ENCODE measurements around the gene CDK2AP2. TPM values are rescaled to one million over a fixed set of nuclear protein-coding genes. Genes with fewer than 3 reads are reported as not detected.
A peak's percentile ranks its signal among the peaks of the same experiment; 100 is the strongest.
"Not testable (repeated sequence)": the region's sequence is repeated elsewhere in the genome, so short reads cannot be mapped to it uniquely, and the experiment has no call there.

Gene CDK2AP2
- total RNA-seq, 2 donors from 2014 or later, result 56.7 to 59.4 TPM

GRCh38 chr11:67468056-67468455 is 39.9 kb downstream of the CDK2AP2 start:
- peak; percentile 59 to 73 (median 72) for TF ChIP-seq POLR2A (IDR thresholded peaks at IDR 0.05)
- TF ChIP-seq, protein P1, sequence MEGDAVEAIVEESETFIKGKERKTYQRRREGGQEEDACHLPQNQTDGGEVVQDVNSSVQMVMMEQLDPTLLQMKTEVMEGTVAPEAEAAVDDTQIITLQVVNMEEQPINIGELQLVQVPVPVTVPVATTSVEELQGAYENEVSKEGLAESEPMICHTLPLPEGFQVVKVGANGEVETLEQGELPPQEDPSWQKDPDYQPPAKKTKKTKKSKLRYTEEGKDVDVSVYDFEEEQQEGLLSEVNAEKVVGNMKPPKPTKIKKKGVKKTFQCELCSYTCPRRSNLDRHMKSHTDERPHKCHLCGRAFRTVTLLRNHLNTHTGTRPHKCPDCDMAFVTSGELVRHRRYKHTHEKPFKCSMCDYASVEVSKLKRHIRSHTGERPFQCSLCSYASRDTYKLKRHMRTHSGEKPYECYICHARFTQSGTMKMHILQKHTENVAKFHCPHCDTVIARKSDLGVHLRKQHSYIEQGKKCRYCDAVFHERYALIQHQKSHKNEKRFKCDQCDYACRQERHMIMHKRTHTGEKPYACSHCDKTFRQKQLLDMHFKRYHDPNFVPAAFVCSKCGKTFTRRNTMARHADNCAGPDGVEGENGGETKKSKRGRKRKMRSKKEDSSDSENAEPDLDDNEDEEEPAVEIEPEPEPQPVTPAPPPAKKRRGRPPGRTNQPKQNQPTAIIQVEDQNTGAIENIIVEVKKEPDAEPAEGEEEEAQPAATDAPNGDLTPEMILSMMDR (IDR thresholded peaks at IDR 0.05), result no peak
- DNase-seq, result peak; percentile 94 to 98 (median 96)
- Histone ChIP-seq H3K4me3 (peak overlapping the region; percentile 85 to 89), H3K27me3 (no peaks in the 10 kb centered on the region), H3K4me1 (peaks cover 57% of the 10 kb centered on the region), H3K27ac (peak overlapping the region; percentile 82 to 93 (median 87)), H3K9me3 (no peaks in the 10 kb centered on the region), H3K36me3 (replicated peaks in 1 of 2; ENCODE audit: insufficient read depth in 1 of 2, low read depth in 2 of 2) (no peaks in the 10 kb centered on the region)
- intact Hi-C loops (cut with DNase I), result no loop called here
- ATAC-seq, result peak; percentile 69
- WGBS, 2 donors, result 9 to 12% methylated on average over 5 of the region's 5 CpGs

DNA sequence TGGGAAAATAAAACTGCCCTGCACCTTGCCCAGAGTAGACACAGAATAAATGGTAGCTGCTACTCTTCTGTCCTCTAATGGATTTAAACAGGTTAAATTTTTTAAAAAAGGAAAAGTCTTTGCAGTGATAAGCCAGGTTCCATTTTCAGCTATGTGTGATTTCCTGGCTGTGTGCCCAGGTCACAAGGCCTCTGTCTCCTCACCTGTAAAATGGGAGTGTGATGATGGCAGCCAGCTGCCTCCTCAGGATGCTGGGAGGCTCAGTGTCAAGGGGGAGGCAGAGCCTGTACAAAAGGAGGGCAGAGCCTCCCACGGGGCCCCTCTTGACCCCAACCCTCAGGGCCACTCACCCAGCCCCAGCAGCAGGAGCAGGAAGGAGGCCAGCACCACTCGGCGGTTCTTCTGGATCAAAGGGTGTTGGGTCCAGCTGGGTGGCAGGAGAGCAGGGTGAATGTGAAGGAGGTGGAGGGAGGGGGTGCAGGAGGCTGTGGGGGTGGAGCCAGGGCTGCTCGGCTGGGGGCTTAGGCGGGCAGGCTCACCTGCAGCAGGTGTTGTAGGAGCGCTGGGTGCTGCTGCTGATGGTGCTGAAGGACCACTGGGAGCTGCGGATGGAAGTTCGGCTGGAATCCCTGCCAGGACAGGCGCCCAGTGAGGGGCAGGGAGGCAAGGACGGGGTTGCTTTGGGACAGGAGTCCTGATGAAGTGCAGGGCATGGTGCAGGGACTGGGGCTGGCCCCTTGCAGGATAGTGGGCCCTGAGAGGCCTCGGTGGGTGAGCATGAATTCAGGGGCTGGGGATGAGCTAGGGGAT is 40.8 kb downstream of the CDK2AP2 start:
- DNase-seq (no peak), ATAC-seq (no peak)
- TF ChIP-seq, protein P1 (IDR thresholded peaks at IDR 0.05), result no peak
- TF ChIP-seq POLR2A (IDR thresholded peaks at IDR 0.05), result no peak
- intact Hi-C loops (cut with DNase I), result no loop called here
- no peaks in the 10 kb centered on the region for H3K27me3 ChIP-seq
- peaks cover 57% of the 10 kb centered on the region for H3K4me1 ChIP-seq
- WGBS, 2 donors, result 18 to 33% methylated on average over 6 to 11 of the region's 11 CpGs
- no peaks in the 10 kb centered on the region for H3K9me3 ChIP-seq
- no peaks in the 10 kb centered on the region for H3K36me3 ChIP-seq (replicated peaks in 1 of 2; ENCODE audit: insufficient read depth in 1 of 2, low read depth in 2 of 2)
- peak overlapping the region; percentile 82 to 93 (median 87) for H3K27ac ChIP-seq
- peak overlapping the region in 1 of 2 donors; percentile 89 for H3K4me3 ChIP-seq

GRCh38 chr11:67466367-67466766 is 41.6 kb downstream of the CDK2AP2 start:
- Histone ChIP-seq H3K4me3 (no peak overlapping the region), H3K4me1 (peaks cover 57% of the 10 kb centered on the region), H3K9me3 (no peaks in the 10 kb centered on the region), H3K27me3 (no peaks in the 10 kb centered on the region), H3K27ac (peak overlapping the region in 2 of 4 donors; percentile 87 to 93), H3K36me3 (replicated peaks in 1 of 2; ENCODE audit: insufficient read depth in 1 of 2, low read depth in 2 of 2) (no peaks in the 10 kb centered on the region)
- ATAC-seq (no peak), DNase-seq (peak; percentile 16 to 51 (median 40))
- WGBS, 2 donors, result 58 to 70% methylated on average over 2 to 5 of the region's 5 CpGs
- intact Hi-C loops (cut with DNase I), result no loop called here
- no peak for TF ChIP-seq POLR2A (IDR thresholded peaks at IDR 0.05)
- TF ChIP-seq, protein P1 (IDR thresholded peaks at IDR 0.05), result no peak

DNA sequence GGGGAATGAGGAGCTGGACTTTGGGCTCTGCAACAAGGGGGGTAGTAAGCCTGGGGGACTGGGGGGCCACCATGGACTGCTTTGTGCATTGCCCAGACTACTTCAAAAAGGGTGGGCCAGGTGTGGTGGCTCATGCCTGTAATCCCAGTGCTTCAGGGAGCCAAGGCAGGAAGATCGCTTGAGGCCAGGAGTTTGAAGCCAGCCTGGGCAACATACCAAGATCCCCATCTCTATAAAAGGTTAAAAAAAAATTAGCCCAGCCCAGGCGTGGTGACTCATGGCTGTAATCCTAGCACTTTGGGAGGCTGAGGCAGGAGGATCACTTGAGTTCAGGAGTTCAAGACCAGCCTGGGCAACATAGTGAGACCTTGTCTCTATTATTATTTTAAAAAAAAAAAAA is 42.4 kb downstream of the CDK2AP2 start:
- H3K4me3 ChIP-seq; H3K9me3 ChIP-seq; intact Hi-C loops (cut with DNase I); H3K36me3 ChIP-seq (replicated peaks in 1 of 2; ENCODE audit: insufficient read depth in 1 of 2, low read depth in 2 of 2); H3K27me3 ChIP-seq; ATAC-seq: not testable (repeated sequence)
- peaks cover 57% of the 10 kb centered on the region for H3K4me1 ChIP-seq
- DNase-seq, result peak in 1 of 4 donors; percentile 11
- 43 to 60% methylated on average over 2 of the region's 2 CpGs for WGBS, 2 donors
- peak overlapping the region; percentile 68 to 93 (median 82) for H3K27ac ChIP-seq

DNA sequence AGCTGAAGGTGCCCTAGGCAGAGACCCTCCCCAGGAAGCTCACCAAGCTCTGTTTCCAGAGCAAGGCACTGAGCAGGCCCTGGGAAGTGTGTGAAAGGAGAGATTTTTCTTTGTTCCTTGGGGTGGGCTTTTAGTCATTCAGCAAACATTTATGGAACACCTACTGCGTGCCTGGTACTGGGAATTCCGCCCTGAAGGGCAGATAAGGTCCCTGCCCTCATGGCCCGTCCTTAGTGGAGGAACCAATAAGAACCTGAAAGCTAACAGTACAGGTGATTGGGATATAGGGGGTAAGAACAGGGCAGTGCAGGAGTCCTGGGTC is 42.8 kb downstream of the CDK2AP2 start:
- Histone ChIP-seq H3K4me1 (peaks cover 57% of the 10 kb centered on the region), H3K4me3 (peak overlapping the region; percentile 1 to 21), H3K27me3 (no peaks in the 10 kb centered on the region), H3K27ac (peak overlapping the region; percentile 68 to 93 (median 82)), H3K36me3 (replicated peaks in 1 of 2; ENCODE audit: insufficient read depth in 1 of 2, low read depth in 2 of 2) (no peaks in the 10 kb centered on the region), H3K9me3 (no peaks in the 10 kb centered on the region)
- DNase-seq, result no peak
- no peak for ATAC-seq
- intact Hi-C loops (cut with DNase I), result no loop called here
- WGBS, 2 donors, result 0 to 24% methylated on average over 3 of the region's 3 CpGs
- TF ChIP-seq, protein P1 (IDR thresholded peaks at IDR 0.05), result no peak
- no peak for TF ChIP-seq POLR2A (IDR thresholded peaks at IDR 0.05)

All from body of pancreas (tissue), 4 donors.